SU-DHL-6 (cell line): ENCODE data around the gene WBP4.

Source experiments
- H2AFZ ChIP-seq: fragments of 200-600 bp; sonication (generic); 2 replicates; pipeline ENCODE4 v1.6.1; 2014; ENCODE audit warnings: low read depth, mild to moderate bottlenecking, moderate library complexity, mixed read lengths, antibody characterized with exemption, low read length; ENCODE audit not compliant: severe bottlenecking
- H3F3A ChIP-seq: fragments of 200-600 bp; shearing (Covaris generic); 2 replicates; pipeline ENCODE4 v1.6.0; 2016; ENCODE audit warnings: antibody characterized with exemption, mild to moderate bottlenecking; ENCODE audit not compliant: insufficient read depth
- H3K27ac ChIP-seq: fragments of 200-600 bp; sonication (generic); 2 replicates; pipeline ENCODE4 v1.5.1; 2016; ENCODE audit warnings: low read depth, mild to moderate bottlenecking, low read length, moderate library complexity, mixed read lengths
- H3K27me3 ChIP-seq: fragments of 200-600 bp; sonication (generic), shearing (Covaris generic); 2 replicates; pipeline ENCODE4 v1.6.0; 2014; ENCODE audit warnings: mild to moderate bottlenecking, low read length
- H3K36me3 ChIP-seq: fragments of 200-600 bp; sonication (generic); 2 replicates; pipeline ENCODE4 v1.6.1; 2014; ENCODE audit warnings: mild to moderate bottlenecking, low read length, mixed read lengths
- H3K4me2 ChIP-seq: fragments of 300-600, 200-600 bp; shearing (Covaris generic), sonication (generic); 2 replicates; pipeline ENCODE4 v1.6.0; 2014; ENCODE audit warnings: low read length, low read depth, mild to moderate bottlenecking; ENCODE audit not compliant: poor library complexity, severe bottlenecking
- H3K4me3 ChIP-seq: fragments of 200-600 bp; sonication (generic); 2 replicates; pipeline ENCODE4 v1.5.1; 2014; ENCODE audit warnings: antibody characterized with exemption, low read length, mild to moderate bottlenecking, mixed read lengths; ENCODE audit not compliant: insufficient read depth, poor library complexity, severe bottlenecking
- H3K79me2 ChIP-seq: fragments of 200-600 bp; sonication (generic); 2 replicates; pipeline ENCODE4 v1.6.1; 2014; ENCODE audit warnings: mild to moderate bottlenecking, low read length, moderate library complexity; ENCODE audit not compliant: insufficient read depth
- H3K9ac ChIP-seq: fragments of 200-600 bp; sonication (generic); 2 replicates; pipeline ENCODE4 v1.7.0; 2014; ENCODE audit warnings: mild to moderate bottlenecking, low read length
- H3K9me2 ChIP-seq: fragments of 200-600 bp; sonication (generic); replicated peaks from 2 replicates; pipeline ENCODE4 v1.6.1; 2014; ENCODE audit warnings: low read length; ENCODE audit not compliant: insufficient read depth
- H3K9me3 ChIP-seq: fragments of 200-600 bp; sonication (generic); 2 replicates; pipeline ENCODE4 v1.6.1; 2014; ENCODE audit warnings: low read length, mixed read lengths; ENCODE audit not compliant: insufficient read depth
- H4K20me1 ChIP-seq: fragments of 200-600 bp; sonication (generic); 2 replicates; pipeline ENCODE4 v1.6.1; 2014; ENCODE audit warnings: low read depth, mild to moderate bottlenecking, antibody characterized with exemption, low read length, moderate library complexity, mixed read lengths
- EZH2phosphoT487 ChIP-seq: fragments of 200-600 bp; sonication (generic), shearing (Covaris generic); conservative IDR thresholded peaks from 2 replicates; pipeline ENCODE4 v1.6.1; 2018; ENCODE audit warnings: mild to moderate bottlenecking, antibody characterized with exemption, low read length, moderate library complexity, mixed read lengths
- TF ChIP-seq, protein P1 (sequence below): fragments of 200-600 bp; sonication (generic); IDR thresholded peaks from one replicate; pipeline ENCODE4 v1.5.1; 2017; ENCODE audit warnings: antibody characterized with exemption, mild to moderate bottlenecking, low read length, moderate library complexity; ENCODE audit not compliant: insufficient read depth, poor library complexity, severe bottlenecking

WBP4 gene

DNA sequence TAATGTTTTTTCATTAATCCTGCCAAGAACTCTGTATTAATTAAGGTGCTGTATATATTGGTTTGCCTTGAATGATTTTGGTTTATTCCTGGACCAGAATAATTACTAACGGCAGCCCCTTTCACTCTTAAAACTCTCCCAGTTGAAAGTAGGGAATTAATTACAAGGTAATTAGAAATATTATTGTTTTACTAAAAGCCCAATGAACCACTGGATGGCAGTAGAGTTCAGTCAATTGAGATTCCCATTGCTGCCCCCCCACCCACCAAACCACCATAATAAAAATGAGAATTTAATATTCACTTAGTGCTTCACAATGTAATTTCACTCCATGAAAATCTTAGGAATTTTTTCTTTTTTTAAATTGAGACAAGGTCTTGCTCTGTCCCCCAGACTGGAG lies 13.7 kb downstream of the WBP4 start:
- Histone ChIP-seq H3K36me3 (peaks cover 29% of the 10 kb centered on the region), H3K27ac (no peak overlapping the region), H3K27me3 (no peaks in the 10 kb centered on the region), H3K79me2 (no peaks in the 10 kb centered on the region), H3K9ac (no peak overlapping the region), H2AFZ (no peak overlapping the region), H3K9me3 (no peaks in the 10 kb centered on the region), H3K4me2 (no peak overlapping the region), H4K20me1 (no peaks in the 10 kb centered on the region), H3F3A (no peaks in the 10 kb centered on the region), H3K9me2 (no peaks in the 10 kb centered on the region), H3K4me3 (no peak overlapping the region)
- TF ChIP-seq EZH2phosphoT487: no peak
- TF ChIP-seq, protein P1, sequence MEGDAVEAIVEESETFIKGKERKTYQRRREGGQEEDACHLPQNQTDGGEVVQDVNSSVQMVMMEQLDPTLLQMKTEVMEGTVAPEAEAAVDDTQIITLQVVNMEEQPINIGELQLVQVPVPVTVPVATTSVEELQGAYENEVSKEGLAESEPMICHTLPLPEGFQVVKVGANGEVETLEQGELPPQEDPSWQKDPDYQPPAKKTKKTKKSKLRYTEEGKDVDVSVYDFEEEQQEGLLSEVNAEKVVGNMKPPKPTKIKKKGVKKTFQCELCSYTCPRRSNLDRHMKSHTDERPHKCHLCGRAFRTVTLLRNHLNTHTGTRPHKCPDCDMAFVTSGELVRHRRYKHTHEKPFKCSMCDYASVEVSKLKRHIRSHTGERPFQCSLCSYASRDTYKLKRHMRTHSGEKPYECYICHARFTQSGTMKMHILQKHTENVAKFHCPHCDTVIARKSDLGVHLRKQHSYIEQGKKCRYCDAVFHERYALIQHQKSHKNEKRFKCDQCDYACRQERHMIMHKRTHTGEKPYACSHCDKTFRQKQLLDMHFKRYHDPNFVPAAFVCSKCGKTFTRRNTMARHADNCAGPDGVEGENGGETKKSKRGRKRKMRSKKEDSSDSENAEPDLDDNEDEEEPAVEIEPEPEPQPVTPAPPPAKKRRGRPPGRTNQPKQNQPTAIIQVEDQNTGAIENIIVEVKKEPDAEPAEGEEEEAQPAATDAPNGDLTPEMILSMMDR: no peak

DNA sequence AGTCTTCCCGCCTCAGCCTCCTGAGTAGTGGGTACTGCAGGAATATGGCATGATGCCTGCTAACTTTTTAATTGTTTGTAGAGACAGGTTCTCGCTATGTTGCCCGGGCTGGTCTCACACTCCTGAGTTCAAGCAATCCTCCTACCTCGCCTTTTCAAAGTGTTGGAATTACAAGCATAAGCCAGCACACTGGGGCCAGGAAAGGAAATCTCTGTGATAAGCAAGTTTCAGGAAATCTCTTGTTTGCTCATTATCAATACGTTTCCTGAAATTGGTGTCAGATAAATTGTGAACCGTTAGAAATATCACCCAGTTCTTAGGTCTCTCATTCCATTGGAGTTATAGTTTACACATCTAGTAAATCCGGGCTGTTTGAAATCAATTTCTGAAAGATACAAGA lies 14.2 kb downstream of the WBP4 start:
- Histone ChIP-seq H3K27me3 (no peaks in the 10 kb centered on the region), H3K4me3 (no peak overlapping the region), H3K9me2 (no peaks in the 10 kb centered on the region), H3K27ac (no peak overlapping the region), H3K79me2 (no peaks in the 10 kb centered on the region), H3K9me3 (no peaks in the 10 kb centered on the region), H3K36me3 (peaks cover 27% of the 10 kb centered on the region), H3K4me2 (no peak overlapping the region), H2AFZ (no peak overlapping the region), H3F3A (no peaks in the 10 kb centered on the region), H3K9ac (no peak overlapping the region), H4K20me1 (no peaks in the 10 kb centered on the region)
- no peak for TF ChIP-seq EZH2phosphoT487
- TF ChIP-seq, protein P1: no peak

DNA sequence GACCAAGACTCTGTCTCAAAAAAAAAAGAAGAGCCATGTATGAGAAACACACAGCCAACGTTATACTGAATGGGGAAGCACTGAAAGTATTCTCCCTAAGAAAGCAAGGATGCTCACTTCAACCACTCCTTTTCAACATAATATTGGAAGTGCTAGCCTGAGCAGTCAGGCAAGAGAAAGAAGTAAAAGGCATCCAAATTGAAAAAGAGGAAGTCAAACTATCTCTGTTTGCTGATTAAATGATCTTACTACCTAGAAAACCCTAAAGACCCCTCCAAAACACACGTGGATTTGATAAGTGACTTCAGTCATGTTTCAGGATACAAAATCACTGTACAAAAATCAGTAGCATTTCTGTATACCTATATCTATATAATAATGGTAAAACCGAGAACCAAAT lies 16.2 kb downstream of the WBP4 start:
- no peak overlapping the region for H3K4me3 ChIP-seq
- H3K27me3 ChIP-seq: no peaks in the 10 kb centered on the region
- no peaks in the 10 kb centered on the region for H3K9me2 ChIP-seq
- TF ChIP-seq, protein P1: no peak
- TF ChIP-seq EZH2phosphoT487: no peak
- H3K9me3 ChIP-seq: no peaks in the 10 kb centered on the region
- H4K20me1 ChIP-seq: no peaks in the 10 kb centered on the region
- H3K36me3 ChIP-seq: peaks cover 22% of the 10 kb centered on the region
- H3K9ac ChIP-seq: no peak overlapping the region
- no peaks in the 10 kb centered on the region for H3F3A ChIP-seq
- H3K4me2 ChIP-seq: no peak overlapping the region
- no peaks in the 10 kb centered on the region for H3K79me2 ChIP-seq
- no peak overlapping the region for H3K27ac ChIP-seq
- H2AFZ ChIP-seq: no peak overlapping the region

DNA sequence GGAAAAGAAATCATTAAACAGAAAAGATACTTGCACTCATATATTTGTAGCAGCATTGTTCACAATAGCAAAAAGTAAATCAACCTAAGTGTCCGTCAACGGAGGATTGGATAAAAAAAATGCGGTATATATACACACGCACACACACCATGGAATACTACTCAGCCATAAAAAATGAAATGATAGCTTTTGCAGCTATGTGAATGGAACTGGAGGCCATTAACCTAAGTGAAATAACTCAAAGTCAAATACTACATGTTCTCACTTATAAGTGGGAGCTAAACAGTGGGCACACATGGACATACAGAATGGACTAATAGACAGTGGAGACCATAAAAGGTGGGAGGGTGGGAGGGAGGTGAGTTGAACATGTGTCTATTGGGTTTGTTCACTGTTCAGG lies 18.4 kb downstream of the WBP4 start:
- Histone ChIP-seq H3K36me3 (peaks cover 21% of the 10 kb centered on the region), H3K27me3 (no peaks in the 10 kb centered on the region), H3K27ac (no peak overlapping the region)

More for the DNA sequence above, 18.4 kb downstream of the WBP4 start:
- H3K9me3 ChIP-seq: no peaks in the 10 kb centered on the region
- H3K79me2 ChIP-seq: no peaks in the 10 kb centered on the region
- H3K9me2 ChIP-seq: no peaks in the 10 kb centered on the region
- H3K4me3 ChIP-seq: no peak overlapping the region
- H3F3A ChIP-seq: no peaks in the 10 kb centered on the region
- no peak overlapping the region for H3K9ac ChIP-seq
- no peak overlapping the region for H3K4me2 ChIP-seq
- H4K20me1 ChIP-seq: no peaks in the 10 kb centered on the region
- no peak overlapping the region for H2AFZ ChIP-seq
- TF ChIP-seq, protein P1: no peak
- no peak for TF ChIP-seq EZH2phosphoT487
